A549 (cell line): ENCODE data around the gene CENPF. TPM values are rescaled to one million over a fixed set of nuclear protein-coding genes. Genes with fewer than 3 reads are reported as not detected.

Experiments used
- ATAC-seq, 2 experiments: fragments of 200-7000 bp in 1 of 2; fragments of >200 bp in 1 of 2; cut with Nextera tagmentation in 1 of 2; cut with Tn5 transposase in 1 of 2; 3 replicates each; pipeline versions ENCODE4 v1.8.0 to v1.9.1; 2018 to 2020; ENCODE audit warnings: mild to moderate bottlenecking in 1 of 2, moderate library complexity in 1 of 2
- CTCF ChIA-PET: fragments of 300-600 bp; sonication (Branson Sonifier 250); formaldehyde crosslinking; extraction: SDS; loops from one replicate; lab custom pipeline; 2021; ENCODE audit warnings: antibody characterized with exemption, inconsistent platforms; lab: Yijun Ruan, JAX
- POLR2A ChIA-PET: fragments of 350-600 bp; formaldehyde crosslinking; extraction: SDS; loops from one replicate; lab custom pipeline; 2021; ENCODE audit warnings: antibody characterized with exemption, inconsistent platforms; lab: Yijun Ruan, JAX
- DNase-seq, 2 experiments: peaks; one replicate each; pipeline versions ENCODE4 v3.0.0 to v3.0.0-alpha.2; 2011 to 2016; ENCODE audit warnings: low read depth in 1 of 2, low spot score in 1 of 2
- FAIRE-seq: peaks from 2 replicates; lab custom pipeline; 2011; peaks lifted over from hg19 to GRCh38; lab: Jason Lieb, UNC
- H3K27ac ChIP-seq, 2 experiments: fragments of >200 bp; sonication (Bioruptor Twin); formaldehyde crosslinking; 3 replicates each; pipeline ENCODE4 v1.5.1; 2016 to 2017
- H3K4me1 ChIP-seq: fragments of >200 bp; sonication (Bioruptor Twin); formaldehyde crosslinking; 3 replicates; pipeline ENCODE4 v1.6.1; 2016
- H3K4me2 ChIP-seq: fragments of >200 bp; sonication (Bioruptor Twin); formaldehyde crosslinking; 3 replicates; pipeline ENCODE4 v1.6.1; 2016
- H3K4me3 ChIP-seq: fragments of >200 bp; sonication (Bioruptor Twin); formaldehyde crosslinking; 3 replicates; pipeline ENCODE4 v1.5.1; 2016
- H3K9me3 ChIP-seq: fragments of >200 bp; sonication (Bioruptor Twin); formaldehyde crosslinking; 3 replicates; pipeline ENCODE4 v1.6.1; 2016
- BHLHE40 ChIP-seq: IDR thresholded peaks from 2 replicates; pipeline ENCODE4 v1.6.1; 2012; ENCODE audit warnings: low read depth, low read length, inconsistent platforms
- CBX2 ChIP-seq: fragments of 200-600 bp; sonication (generic); IDR thresholded peaks from 2 replicates; pipeline ENCODE4 v1.6.1; 2016; ENCODE audit warnings: low read depth, mild to moderate bottlenecking, borderline replicate concordance
- CHD2 ChIP-seq: fragments of 150-350 bp; IDR thresholded peaks from 2 replicates; pipeline ENCODE4 v1.6.1; 2014; ENCODE audit warnings: low read length; ENCODE audit not compliant: partially characterized antibody
- EHF ChIP-seq: fragments of 250-450 bp; sonication (Bioruptor Pico); IDR thresholded peaks from 2 replicates; pipeline ENCODE4 v1.5.0; 2020; ENCODE audit warnings: mild to moderate bottlenecking
- EHMT2 ChIP-seq: fragments of 200-600 bp; sonication (generic); IDR thresholded peaks from 2 replicates; pipeline ENCODE4 v1.6.1; 2016; ENCODE audit warnings: antibody characterized with exemption, low read depth, mild to moderate bottlenecking, moderate library complexity
- FOSB ChIP-seq: fragments of 250-450 bp; sonication (Bioruptor Pico); IDR thresholded peaks from 2 replicates; pipeline ENCODE4 v1.5.0; 2020; ENCODE audit warnings: mild to moderate bottlenecking, moderate library complexity
- GATA3 ChIP-seq: IDR thresholded peaks from 2 replicates; pipeline ENCODE4 v1.6.1; 2012; ENCODE audit warnings: borderline replicate concordance
- HDAC2 ChIP-seq: fragments of 200-600 bp; sonication (generic); IDR thresholded peaks from 2 replicates; pipeline ENCODE4 v1.6.1; 2016
- HEYL ChIP-seq: fragments of 250-450 bp; sonication (Bioruptor Pico); IDR thresholded peaks from 2 replicates; pipeline ENCODE4 v1.8.0; 2021; ENCODE audit warnings: mild to moderate bottlenecking, moderate library complexity
- HMGXB4 ChIP-seq: fragments of 250-450 bp; sonication (Bioruptor Pico); IDR thresholded peaks from 2 replicates; pipeline ENCODE4 v1.5.0; 2021; ENCODE audit warnings: mild to moderate bottlenecking, moderate library complexity, borderline replicate concordance
- HOXA7 ChIP-seq: fragments of 250-450 bp; sonication (Bioruptor Pico); IDR thresholded peaks from 2 replicates; pipeline ENCODE4 v1.5.0; 2020; ENCODE audit warnings: mild to moderate bottlenecking, moderate library complexity
- HOXB5 ChIP-seq: fragments of 250-450 bp; sonication (Bioruptor Pico); IDR thresholded peaks from 2 replicates; pipeline ENCODE4 v1.5.0; 2020; ENCODE audit warnings: mild to moderate bottlenecking, moderate library complexity
- KDM1A ChIP-seq: fragments of 200-600 bp; sonication (generic); IDR thresholded peaks from 2 replicates; pipeline ENCODE4 v1.6.1; 2016; ENCODE audit warnings: low read depth, mild to moderate bottlenecking
- KDM5A ChIP-seq: fragments of 200-600 bp; sonication (generic); IDR thresholded peaks from 2 replicates; pipeline ENCODE4 v1.6.1; 2016; ENCODE audit warnings: antibody characterized with exemption, mild to moderate bottlenecking
- MAFK ChIP-seq: fragments of 450-650 bp; IDR thresholded peaks from 2 replicates; pipeline ENCODE4 v1.6.1; 2014; ENCODE audit not compliant: partially characterized antibody
- MAZ ChIP-seq: fragments of 150-350 bp; IDR thresholded peaks from 2 replicates; pipeline ENCODE4 v1.6.1; 2014; ENCODE audit warnings: antibody characterized with exemption, low read depth, low read length, borderline replicate concordance
- MYC ChIP-seq: IDR thresholded peaks from 2 replicates; pipeline ENCODE4 v1.6.1; 2012; ENCODE audit warnings: mild to moderate bottlenecking, inconsistent platforms, low read length, improper control_type of control experiment, borderline replicate concordance
- POLR2A ChIP-seq: IDR thresholded peaks from 2 replicates; pipeline ENCODE4 v1.6.1; 2012; ENCODE audit warnings: mild to moderate bottlenecking, low read length
- RAD21 ChIP-seq, 2 experiments: fragments of >200 bp in 1 of 2; sonication (Bioruptor Twin) in 1 of 2; formaldehyde crosslinking in 1 of 2; IDR thresholded peaks in 1 of 2; conservative IDR thresholded peaks in 1 of 2; 2 replicates in 1 of 2; 3 replicates in 1 of 2; pipeline ENCODE4 v1.6.1; 2012 to 2018; ENCODE audit warnings: inconsistent platforms in 1 of 2
- RNF2 ChIP-seq: fragments of 200-600 bp; sonication (generic); IDR thresholded peaks from 2 replicates; pipeline ENCODE4 v1.6.1; 2016; ENCODE audit warnings: low read depth, mild to moderate bottlenecking, antibody characterized with exemption, moderate library complexity, borderline replicate concordance
- SREBF2 ChIP-seq: fragments of 450-650 bp; IDR thresholded peaks from 2 replicates; pipeline ENCODE4 v1.6.1; 2014; ENCODE audit warnings: mild to moderate bottlenecking, moderate library complexity
- TP53 ChIP-seq: fragments of 250-450 bp; sonication (Bioruptor Pico); IDR thresholded peaks from 2 replicates; pipeline ENCODE4 v1.5.0; 2021; ENCODE audit warnings: mild to moderate bottlenecking, moderate library complexity
- ZFP36 ChIP-seq: fragments of 450-650 bp; IDR thresholded peaks from 2 replicates; pipeline ENCODE4 v1.6.1; 2014; ENCODE audit warnings: borderline replicate concordance; ENCODE audit not compliant: partially characterized antibody
- ZSCAN20 ChIP-seq: fragments of 250-450 bp; sonication (Bioruptor Pico); IDR thresholded peaks from 2 replicates; pipeline ENCODE4 v1.8.0; 2022; ENCODE audit warnings: mild to moderate bottlenecking, moderate library complexity
- WGBS: methylation state at CpG from one replicate; pipeline ENCODE4 v1.1.6; 2017; ENCODE audit errors: missing lambda C conversion rate; 5-methylcytosine and 5-hydroxymethylcytosine counted together
- polyA plus RNA-seq, 4 experiments: library from polyadenylated mRNA; depleted of rRNA in 3 of 4; stranded (reverse); fragments of >200 nt; fragmentation: RNase III in 1 of 4; extraction: RNeasy Plus Mini Kit Qiagen cat#74134 plus additional on column Dnase treatment in 1 of 4; gene quantifications; 2 replicates in 3 of 4; 3 replicates in 1 of 4; pipeline ENCODE4 v1.2.3, GENCODE V29; 2011 to 2017
- TF ChIP-seq, protein P1 (sequence below): IDR thresholded peaks from 2 replicates; pipeline ENCODE4 v1.6.1; 2012
- TF ChIP-seq, protein P2 (sequence below): fragments of 150-350 bp; IDR thresholded peaks from 2 replicates; pipeline ENCODE4 v1.6.1; 2014; ENCODE audit warnings: low read depth, mild to moderate bottlenecking, low read length
- TF ChIP-seq, protein P3 (sequence below): fragments of >200 bp; sonication (Bioruptor Twin); formaldehyde crosslinking; IDR thresholded peaks from 3 replicates; pipeline ENCODE4 v1.5.1; 2016

CENPF gene
- polyA plus RNA-seq, 2 of the 4 experiments (the other 2 are of a cell fraction) = 53.0 to 70.6 TPM

DNA sequence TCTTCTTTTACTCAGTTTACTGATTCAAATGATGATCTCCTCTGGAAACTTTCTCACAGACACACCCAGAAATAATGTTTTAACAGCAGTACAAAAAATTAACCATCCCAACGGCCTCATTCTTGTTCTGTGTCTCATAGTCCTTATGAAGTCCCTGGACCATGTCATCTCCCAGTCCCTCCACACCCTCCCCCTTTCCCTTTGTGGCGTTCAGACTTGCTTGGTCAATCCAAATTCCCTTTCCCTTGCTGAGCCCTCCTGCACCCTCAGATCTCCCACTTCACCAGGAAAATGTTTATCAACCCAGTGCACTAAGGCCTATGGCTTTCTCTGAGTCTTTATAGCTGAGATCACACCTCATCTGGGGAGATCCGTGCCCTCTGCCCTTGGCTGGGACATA is 85.9 kb downstream of the CENPF start:
- Histone ChIP-seq H3K4me3 (no peak overlapping the region), H3K27ac (no peak overlapping the region), H3K4me1 (no peaks in the 10 kb centered on the region), H3K4me2 (no peak overlapping the region), H3K9me3 (no peaks in the 10 kb centered on the region)
- ATAC-seq = no peak
- POLR2A ChIA-PET = no interaction called here
- no peak for DNase-seq
- CTCF ChIA-PET = no interaction called here
- 24% methylated on average over 3 of the region's 3 CpGs for WGBS
- TF ChIP-seq MAZ = no peak
- TF ChIP-seq EHF (CRISPR knock-in tag) = no peak
- TF ChIP-seq MYC = no peak
- no peak for TF ChIP-seq HOXA7 (CRISPR knock-in tag)
- no peak for TF ChIP-seq CHD2
- TF ChIP-seq KDM1A = no peak
- no peak for TF ChIP-seq BHLHE40
- no peak for TF ChIP-seq HOXB5
- TF ChIP-seq, protein P1, sequence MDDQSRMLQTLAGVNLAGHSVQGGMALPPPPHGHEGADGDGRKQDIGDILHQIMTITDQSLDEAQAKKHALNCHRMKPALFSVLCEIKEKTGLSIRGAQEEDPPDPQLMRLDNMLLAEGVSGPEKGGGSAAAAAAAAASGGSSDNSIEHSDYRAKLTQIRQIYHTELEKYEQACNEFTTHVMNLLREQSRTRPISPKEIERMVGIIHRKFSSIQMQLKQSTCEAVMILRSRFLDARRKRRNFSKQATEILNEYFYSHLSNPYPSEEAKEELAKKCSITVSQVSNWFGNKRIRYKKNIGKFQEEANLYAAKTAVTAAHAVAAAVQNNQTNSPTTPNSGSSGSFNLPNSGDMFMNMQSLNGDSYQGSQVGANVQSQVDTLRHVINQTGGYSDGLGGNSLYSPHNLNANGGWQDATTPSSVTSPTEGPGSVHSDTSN = no peak
- FAIRE-seq = no peak

DNA sequence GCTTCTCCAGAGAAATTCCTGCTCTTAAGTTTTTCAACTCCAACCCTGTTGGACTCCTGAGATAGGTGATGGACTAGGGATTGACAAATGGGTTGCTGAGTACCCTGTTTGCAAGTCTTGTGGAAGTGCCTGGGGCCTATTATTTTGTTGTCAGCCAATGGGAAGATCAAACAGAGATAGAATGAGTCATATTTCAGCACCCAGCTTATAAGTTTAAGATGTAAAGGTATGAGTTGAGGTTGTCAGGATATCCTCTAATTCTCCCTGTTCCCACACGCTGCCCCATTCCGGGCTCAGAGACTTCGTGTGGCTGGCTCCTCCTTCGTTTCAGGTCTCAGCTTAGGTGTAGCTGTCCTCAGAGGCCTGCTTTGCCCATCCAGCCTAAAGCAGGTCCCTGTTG is 91.8 kb downstream of the CENPF start:
- POLR2A ChIA-PET = no interaction called here

DNA sequence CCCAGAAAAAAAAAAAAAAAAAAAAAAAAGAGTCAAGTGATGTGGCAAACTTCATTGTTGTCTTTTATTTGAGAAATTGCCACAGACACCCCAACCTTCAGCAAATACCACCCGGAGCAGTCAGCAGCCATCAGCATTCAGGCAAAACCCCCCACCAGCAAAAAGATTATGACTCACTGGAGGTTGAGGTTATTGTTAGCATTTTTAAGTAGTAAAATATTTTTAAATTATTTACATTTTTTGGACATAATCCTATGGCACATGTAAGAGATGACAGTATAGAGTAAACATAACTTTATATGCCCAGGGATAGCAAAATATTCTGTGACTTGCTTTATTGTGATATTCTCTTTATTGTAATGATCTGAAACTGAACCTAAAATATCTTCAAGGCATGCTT is 95.6 kb downstream of the CENPF start:
- H3K9me3 ChIP-seq = no peaks in the 10 kb centered on the region
- no peak overlapping the region for H3K4me2 ChIP-seq
- no peak for ATAC-seq
- TF ChIP-seq HDAC2 = no peak
- TF ChIP-seq MAFK = no peak
- no peak for TF ChIP-seq HMGXB4 (CRISPR knock-in tag)
- no peak for TF ChIP-seq ZSCAN20 (CRISPR knock-in tag)
- TF ChIP-seq POLR2A = no peak
- no peak for TF ChIP-seq GATA3
- no peak for TF ChIP-seq KDM5A
- TF ChIP-seq, protein P2, sequence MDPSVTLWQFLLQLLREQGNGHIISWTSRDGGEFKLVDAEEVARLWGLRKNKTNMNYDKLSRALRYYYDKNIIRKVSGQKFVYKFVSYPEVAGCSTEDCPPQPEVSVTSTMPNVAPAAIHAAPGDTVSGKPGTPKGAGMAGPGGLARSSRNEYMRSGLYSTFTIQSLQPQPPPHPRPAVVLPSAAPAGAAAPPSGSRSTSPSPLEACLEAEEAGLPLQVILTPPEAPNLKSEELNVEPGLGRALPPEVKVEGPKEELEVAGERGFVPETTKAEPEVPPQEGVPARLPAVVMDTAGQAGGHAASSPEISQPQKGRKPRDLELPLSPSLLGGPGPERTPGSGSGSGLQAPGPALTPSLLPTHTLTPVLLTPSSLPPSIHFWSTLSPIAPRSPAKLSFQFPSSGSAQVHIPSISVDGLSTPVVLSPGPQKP = no peak
- TF ChIP-seq ZFP36 = no peak
- no peak for TF ChIP-seq RAD21 (conservative IDR thresholded peaks at IDR 0.05 in 1 of 2, IDR thresholded peaks at IDR 0.05 in 1 of 2)
- no peak for TF ChIP-seq RNF2
- TF ChIP-seq CBX2 = no peak
- no peak for TF ChIP-seq HOXA7 (CRISPR knock-in tag)
- no peak for TF ChIP-seq HEYL
- 21% methylated on average over 1 of the region's 1 CpG for WGBS
- H3K27ac ChIP-seq = no peak overlapping the region
- CTCF ChIA-PET = no interaction called here
- H3K4me1 ChIP-seq = no peaks in the 10 kb centered on the region
- H3K4me3 ChIP-seq = no peak overlapping the region
- POLR2A ChIA-PET = no interaction called here
- no peak for FAIRE-seq
- DNase-seq = no peak

More for the DNA sequence above, 91.8 kb downstream of the CENPF start:
- no peak overlapping the region for H3K4me3 ChIP-seq
- DNase-seq = no peak
- TF ChIP-seq CHD2 (no peak), EHMT2 (no peak), GATA3 (no peak), MYC (no peak), MAZ (no peak), EHF (CRISPR knock-in tag) (no peak), SREBF2 (no peak), TP53 (no peak), FOSB (no peak)
- TF ChIP-seq, protein P3, sequence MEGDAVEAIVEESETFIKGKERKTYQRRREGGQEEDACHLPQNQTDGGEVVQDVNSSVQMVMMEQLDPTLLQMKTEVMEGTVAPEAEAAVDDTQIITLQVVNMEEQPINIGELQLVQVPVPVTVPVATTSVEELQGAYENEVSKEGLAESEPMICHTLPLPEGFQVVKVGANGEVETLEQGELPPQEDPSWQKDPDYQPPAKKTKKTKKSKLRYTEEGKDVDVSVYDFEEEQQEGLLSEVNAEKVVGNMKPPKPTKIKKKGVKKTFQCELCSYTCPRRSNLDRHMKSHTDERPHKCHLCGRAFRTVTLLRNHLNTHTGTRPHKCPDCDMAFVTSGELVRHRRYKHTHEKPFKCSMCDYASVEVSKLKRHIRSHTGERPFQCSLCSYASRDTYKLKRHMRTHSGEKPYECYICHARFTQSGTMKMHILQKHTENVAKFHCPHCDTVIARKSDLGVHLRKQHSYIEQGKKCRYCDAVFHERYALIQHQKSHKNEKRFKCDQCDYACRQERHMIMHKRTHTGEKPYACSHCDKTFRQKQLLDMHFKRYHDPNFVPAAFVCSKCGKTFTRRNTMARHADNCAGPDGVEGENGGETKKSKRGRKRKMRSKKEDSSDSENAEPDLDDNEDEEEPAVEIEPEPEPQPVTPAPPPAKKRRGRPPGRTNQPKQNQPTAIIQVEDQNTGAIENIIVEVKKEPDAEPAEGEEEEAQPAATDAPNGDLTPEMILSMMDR = no peak
- no peak overlapping the region for H3K27ac ChIP-seq
- CTCF ChIA-PET = no interaction called here
- H3K4me1 ChIP-seq = no peaks in the 10 kb centered on the region
- no peak for ATAC-seq
- H3K4me2 ChIP-seq = no peak overlapping the region
- FAIRE-seq = no peak
- 45% methylated on average over 4 of the region's 4 CpGs for WGBS
- H3K9me3 ChIP-seq = no peaks in the 10 kb centered on the region
